Naive thymus-derived CD4-positive, alpha-beta T cell (primary cell): Measurements from ENCODE around the gene SYNC. TPM values are rescaled to one million over a fixed set of nuclear protein-coding genes. Genes with fewer than 3 reads are reported as not detected.
"Not testable (repeated sequence)": the region's sequence is repeated elsewhere in the genome, so short reads cannot be mapped to it uniquely, and the experiment has no call there.

Experiments
- ATAC-seq: fragments of 150-1000 bp; cut with Tn5 transposase; 2 replicates; pipeline ENCODE4 v1.10.0; 2021; ENCODE audit warnings: mild to moderate bottlenecking, moderate library complexity
- CTCF ChIA-PET: fragments of 350-600 bp; sonication (Branson Sonifier 250); formaldehyde crosslinking; loops from one replicate; lab custom pipeline; 2021; ENCODE audit warnings: antibody characterized with exemption; lab: Charles Lee
- POLR2A ChIA-PET: fragments of 350-600 bp; sonication (Branson Sonifier 250); formaldehyde crosslinking; loops from one replicate; lab custom pipeline; 2021; ENCODE audit warnings: antibody characterized with exemption, inconsistent platforms; lab: Charles Lee
- DNase-seq, 9 donors: peaks; one replicate each; pipeline versions ENCODE4 v3.0.0 to v3.0.0-alpha.2; 2020 to 2022; ENCODE audit warnings: mixed read lengths in 1 of 9
- H3K27ac ChIP-seq: one replicate; pipeline ENCODE4 v1.7.0; 2013; ENCODE audit warnings: mild to moderate bottlenecking, low read depth, low read length, moderate library complexity
- H3K27me3 ChIP-seq, 2 donors: one replicate each; pipeline ENCODE4 v1.7.0; 2013; ENCODE audit warnings: low read length in 2 of 2, mild to moderate bottlenecking in 2 of 2, moderate library complexity in 2 of 2; ENCODE audit not compliant: control insufficient read depth in 2 of 2, insufficient read depth in 2 of 2
- H3K36me3 ChIP-seq, 3 experiments: 1 replicate in 2 of 3; 2 replicates in 1 of 3; pipeline ENCODE4 v1.7.0; 2013; ENCODE audit warnings: low read length in 3 of 3, mild to moderate bottlenecking in 3 of 3, moderate library complexity in 1 of 3; ENCODE audit not compliant: insufficient read depth in 3 of 3, control insufficient read depth in 2 of 3
- H3K4me1 ChIP-seq, 2 donors: one replicate each; pipeline ENCODE4 v1.7.0; 2013; ENCODE audit warnings: low read length in 2 of 2, mild to moderate bottlenecking in 2 of 2, moderate library complexity in 1 of 2; ENCODE audit not compliant: control insufficient read depth in 2 of 2, insufficient read depth in 2 of 2
- H3K4me3 ChIP-seq: 2 replicates; pipeline ENCODE4 v1.7.0; 2013; ENCODE audit warnings: mild to moderate bottlenecking, low read length
- H3K9me3 ChIP-seq, 3 experiments: 1 replicate in 2 of 3; 2 replicates in 1 of 3; pipeline ENCODE4 v1.7.0; 2013; ENCODE audit warnings: low read length in 3 of 3; ENCODE audit not compliant: control insufficient read depth in 2 of 3
- H3K27ac Mint-ChIP-seq, 9 donors: one replicate each; pipeline ENCODE4 v1.8.0; 2020 to 2022; ENCODE audit warnings: mixed read lengths in 9 of 9, mild to moderate bottlenecking in 8 of 9, moderate library complexity in 5 of 9, inconsistent platforms in 2 of 9
- H3K27me3 Mint-ChIP-seq, 5 donors: one replicate each; pipeline ENCODE4 v1.8.0; 2021 to 2022; ENCODE audit warnings: mixed read lengths in 5 of 5, mild to moderate bottlenecking in 1 of 5
- H3K36me3 Mint-ChIP-seq, 5 donors: one replicate each; pipeline ENCODE4 v1.8.0; 2020 to 2022; ENCODE audit warnings: mixed read lengths in 5 of 5, mild to moderate bottlenecking in 3 of 5, inconsistent platforms in 1 of 5
- H3K4me1 Mint-ChIP-seq, 7 donors: one replicate each; pipeline ENCODE4 v1.8.0; 2020 to 2022; ENCODE audit warnings: mixed read lengths in 7 of 7, mild to moderate bottlenecking in 3 of 7, inconsistent platforms in 1 of 7
- H3K4me3 Mint-ChIP-seq, 10 donors: one replicate each; pipeline ENCODE4 v1.8.0; 2020 to 2022; ENCODE audit warnings: mild to moderate bottlenecking in 10 of 10, mixed read lengths in 10 of 10, moderate library complexity in 6 of 10, inconsistent platforms in 2 of 10
- H3K9me3 Mint-ChIP-seq, 11 donors: one replicate each; pipeline ENCODE4 v1.8.0; 2020 to 2022; ENCODE audit warnings: mixed read lengths in 11 of 11, mild to moderate bottlenecking in 4 of 11, inconsistent platforms in 1 of 11, moderate library complexity in 1 of 11
- intact Hi-C, 2 donors: fragments of 100-400 bp; cut with micrococcal nuclease; formaldehyde crosslinking; loops; one replicate each; pipeline ENCODE4 v1.15.1; 2023
- polyA plus RNA-seq, 2 donors: library from polyadenylated mRNA; unstranded; fragments of 300-500 nt; fragmentation: Illumina TruSeq; gene quantifications; one replicate each; pipeline ENCODE4 v1.2.3, GENCODE V29; 2021
- total RNA-seq, 6 experiments: library from RNA in 5 of 6; stranded (reverse) in 5 of 6; gene quantifications; 1 replicate in 5 of 6; 2 replicates in 1 of 6; pipeline ENCODE4 v1.2.3 and lab custom pipeline; 2021 to 2026

SYNC gene
- total and polyA plus RNA-seq, 7 experiments from 2014 or later = not detected

DNA sequence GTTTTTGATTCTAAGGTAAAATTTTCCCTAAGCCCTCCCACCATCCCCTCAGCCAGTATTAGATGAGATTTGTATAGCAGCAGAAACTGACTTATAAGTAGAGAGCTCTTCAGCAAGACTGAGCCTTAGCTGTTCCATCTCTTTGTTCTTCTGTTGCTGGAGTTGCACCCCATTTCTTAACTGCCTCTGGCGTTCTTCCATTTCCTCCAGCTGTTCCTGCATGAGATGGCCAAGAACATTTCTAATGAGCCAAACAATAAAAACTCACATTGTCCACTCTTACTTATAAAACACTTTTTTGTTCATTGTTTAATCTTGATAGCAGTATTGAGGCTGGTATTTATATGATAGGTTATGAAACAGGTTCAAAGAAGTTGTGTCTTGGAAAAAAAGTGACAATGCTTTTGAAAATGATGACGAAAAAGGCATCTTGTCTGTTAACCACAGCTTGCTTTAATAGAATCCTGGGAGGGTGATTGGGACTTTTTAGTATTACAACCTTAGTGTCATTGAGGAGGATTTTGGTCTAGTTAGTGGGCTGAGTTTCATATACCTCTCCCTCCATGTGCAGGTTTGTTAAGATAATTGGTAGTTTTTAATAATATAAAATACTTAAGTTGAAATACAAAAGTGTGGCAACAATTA lies 18.3 kb downstream of the SYNC start:
- ATAC-seq (no peak), DNase-seq (no peak)
- ChIA-PET POLR2A (no interaction called here), CTCF (no interaction called here)
- Histone ChIP-seq H3K36me3 (peaks cover 6 to 43% (median 9%) of the 10 kb centered on the region in 3 experiments), H3K9me3 (no peaks in the 10 kb centered on the region), H3K4me3 (no peak overlapping the region), H3K4me1 (no peaks in the 10 kb centered on the region), H3K27ac (no peak overlapping the region), H3K27me3 (no peaks in the 10 kb centered on the region)
- intact Hi-C loops = no loop called here
- H3K27me3 Mint-ChIP-seq = no peaks in the 10 kb centered on the region
- peak overlapping the region in 5 of 9 donors; percentile 5 to 71 (median 37) for H3K27ac Mint-ChIP-seq
- no peaks in the 10 kb centered on the region for H3K4me1 Mint-ChIP-seq
- H3K4me3 Mint-ChIP-seq = no peak overlapping the region
- peaks cover 0 to 2% (median 0%) of the 10 kb centered on the region in 11 donors for H3K9me3 Mint-ChIP-seq
- peaks cover 0 to 43% (median 23%) of the 10 kb centered on the region in 5 donors for H3K36me3 Mint-ChIP-seq

- Mint-ChIP-seq H3K36me3 (peaks cover 0 to 43% (median 23%) of the 10 kb centered on the region in 5 donors), H3K4me1 (no peaks in the 10 kb centered on the region), H3K9me3 (peaks cover 0 to 2% (median 0%) of the 10 kb centered on the region in 11 donors), H3K4me3 (no peak overlapping the region), H3K27me3 (no peaks in the 10 kb centered on the region), H3K27ac (peak overlapping the region in 1 of 9 donors; percentile 22)
- no peak for DNase-seq
- Histone ChIP-seq H3K4me3 (no peak overlapping the region), H3K4me1 (no peaks in the 10 kb centered on the region), H3K36me3 (peaks cover 6 to 46% (median 9%) of the 10 kb centered on the region in 3 experiments), H3K27me3 (no peaks in the 10 kb centered on the region), H3K9me3 (no peaks in the 10 kb centered on the region), H3K27ac (no peak overlapping the region)
- no peak for ATAC-seq
- intact Hi-C loops = no loop called here
- ChIA-PET CTCF (no interaction called here), POLR2A (no interaction called here)
Measured at GRCh38 chr1:32683397-32683796, 19.2 kb downstream of the SYNC start.

DNA sequence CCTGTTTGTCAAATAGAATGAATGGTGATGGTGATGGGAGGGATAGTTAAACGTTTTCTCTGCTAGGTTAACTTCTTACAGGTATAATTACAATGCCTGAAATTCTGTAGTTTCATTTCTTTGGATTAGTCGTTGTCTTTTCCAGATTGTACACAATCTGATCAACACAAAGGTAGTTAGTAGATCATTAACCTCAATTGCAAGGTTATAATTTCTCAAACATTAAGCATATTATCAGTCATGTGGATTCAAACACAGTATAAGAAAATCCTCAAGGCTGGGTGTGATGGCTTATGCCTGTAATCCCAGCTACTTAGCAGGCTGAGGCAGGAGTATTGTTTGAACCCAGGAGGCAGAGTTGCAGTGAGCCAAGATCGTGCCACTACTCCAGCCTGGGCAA lies 20.6 kb downstream of the SYNC start:
- Mint-ChIP-seq H3K36me3 (peaks cover 0 to 50% (median 28%) of the 10 kb centered on the region in 5 donors), H3K4me1 (peaks cover 0 to 5% (median 0%) of the 10 kb centered on the region in 7 donors), H3K27me3 (no peaks in the 10 kb centered on the region), H3K27ac (no peak overlapping the region), H3K4me3 (no peak overlapping the region), H3K9me3 (peaks cover 0 to 2% (median 0%) of the 10 kb centered on the region in 11 donors)
- ATAC-seq (no peak), DNase-seq (no peak)
- H3K27ac ChIP-seq = no peak overlapping the region
- peaks cover 9 to 58% (median 17%) of the 10 kb centered on the region in 3 experiments for H3K36me3 ChIP-seq
- H3K4me3 ChIP-seq = no peak overlapping the region
- POLR2A ChIA-PET = no interaction called here
- intact Hi-C loops = no loop called here
- H3K9me3 ChIP-seq = no peaks in the 10 kb centered on the region
- H3K4me1 ChIP-seq = no peaks in the 10 kb centered on the region
- CTCF ChIA-PET = no interaction called here
- H3K27me3 ChIP-seq = no peaks in the 10 kb centered on the region

DNA sequence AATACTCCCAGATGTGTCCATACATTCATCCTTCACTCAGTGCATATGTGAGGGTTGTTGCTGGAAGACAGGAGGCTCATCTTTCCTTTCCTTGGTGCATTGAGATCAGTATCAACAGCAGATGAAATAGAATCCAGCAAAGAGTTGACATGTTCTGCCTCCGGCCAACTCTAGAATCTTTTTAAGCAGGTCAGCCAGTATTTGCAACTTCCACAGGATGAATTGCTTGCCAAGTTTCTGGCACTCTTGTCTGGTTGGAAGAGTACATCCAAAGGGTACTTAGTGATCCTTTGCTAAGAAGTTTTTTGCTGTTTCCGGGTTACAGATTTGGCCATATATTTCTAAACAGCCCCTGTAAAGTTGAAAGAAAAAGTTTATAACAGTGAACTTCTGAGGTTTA lies 21.1 kb downstream of the SYNC start:
- no peaks in the 10 kb centered on the region for H3K27me3 Mint-ChIP-seq
- H3K9me3 Mint-ChIP-seq = peaks cover 0 to 2% (median 0%) of the 10 kb centered on the region in 11 donors
- H3K36me3 Mint-ChIP-seq = peaks cover 0 to 48% (median 28%) of the 10 kb centered on the region in 5 donors
- H3K4me1 Mint-ChIP-seq = peaks cover 0 to 5% (median 0%) of the 10 kb centered on the region in 7 donors
- no peaks in the 10 kb centered on the region for H3K4me1 ChIP-seq
- H3K27ac ChIP-seq = no peak overlapping the region
- H3K36me3 ChIP-seq = peaks cover 9 to 62% (median 17%) of the 10 kb centered on the region in 3 experiments
- no peak overlapping the region for H3K4me3 Mint-ChIP-seq
- H3K27me3 ChIP-seq = no peaks in the 10 kb centered on the region
- H3K4me3 ChIP-seq = no peak overlapping the region
- intact Hi-C loops = no loop called here
- ATAC-seq (no peak), DNase-seq (no peak)
- no peaks in the 10 kb centered on the region for H3K9me3 ChIP-seq
- peak overlapping the region in 2 of 9 donors; percentile 1 to 23 for H3K27ac Mint-ChIP-seq
- POLR2A ChIA-PET = no interaction called here
- CTCF ChIA-PET = no interaction called here

GRCh38 chr1:32680642-32681041 lies 21.9 kb downstream of the SYNC start:
- POLR2A ChIA-PET = interaction anchor here (0.6 kb wide), 1 partner anchor 30 kb away, joined by 3 read pairs; the partner anchor contains the start of gene RBBP4
- CTCF ChIA-PET = no interaction called here
- H3K9me3 ChIP-seq = no peaks in the 10 kb centered on the region

DNA sequence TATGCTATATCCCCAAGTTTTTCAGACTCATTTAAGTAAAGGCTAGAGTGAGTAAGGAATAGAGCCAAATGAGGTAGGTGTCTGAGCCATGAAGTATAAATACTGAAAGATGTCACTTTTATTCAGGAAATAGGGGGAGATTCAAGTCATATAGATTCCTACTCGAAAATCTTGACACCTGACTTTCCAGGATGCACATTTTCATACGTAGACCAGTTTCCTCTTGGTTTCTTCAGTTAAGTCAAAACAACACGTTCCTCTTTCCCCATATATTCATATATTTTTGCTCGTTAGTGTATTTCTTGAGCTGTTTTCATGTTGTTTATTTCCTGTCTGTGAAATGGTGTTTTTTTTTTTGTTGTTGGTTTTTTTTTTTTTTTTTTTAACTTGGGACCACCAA lies 22.6 kb downstream of the SYNC start:
- CTCF ChIA-PET, ATAC-seq, H3K4me3 Mint-ChIP-seq, intact Hi-C loops, H3K9me3 Mint-ChIP-seq, H3K9me3 ChIP-seq, H3K27me3 Mint-ChIP-seq, H3K27me3 ChIP-seq, H3K4me1 Mint-ChIP-seq, H3K27ac ChIP-seq, H3K4me3 ChIP-seq, H3K4me1 ChIP-seq, DNase-seq: not testable (repeated sequence)
- H3K36me3 Mint-ChIP-seq = peaks cover 0 to 43% (median 26%) of the 10 kb centered on the region in 5 donors
- H3K36me3 ChIP-seq = peaks cover 9 to 61% (median 17%) of the 10 kb centered on the region in 3 experiments
- H3K27ac Mint-ChIP-seq = peak overlapping the region in 1 of 9 donors; percentile 15
- POLR2A ChIA-PET = interaction anchor here (0.6 kb wide), 2 partner anchors 29 to 488 kb away, joined by 3 read pairs; partner anchors contain the start of gene RBBP4

More at GRCh38 chr1:32680642-32681041, 21.9 kb downstream of the SYNC start:
- H3K4me1 Mint-ChIP-seq = peaks cover 0 to 5% (median 0%) of the 10 kb centered on the region in 7 donors
- DNase-seq (no peak), ATAC-seq (no peak)
- intact Hi-C loops = no loop called here
- H3K9me3 Mint-ChIP-seq = no peaks in the 10 kb centered on the region
- no peak overlapping the region for H3K27ac Mint-ChIP-seq
- Histone ChIP-seq H3K27me3 (no peaks in the 10 kb centered on the region), H3K27ac (no peak overlapping the region), H3K4me1 (no peaks in the 10 kb centered on the region), H3K4me3 (no peak overlapping the region), H3K36me3 (peaks cover 9 to 61% (median 17%) of the 10 kb centered on the region in 3 experiments)
- no peaks in the 10 kb centered on the region for H3K27me3 Mint-ChIP-seq
- no peak overlapping the region for H3K4me3 Mint-ChIP-seq
- H3K36me3 Mint-ChIP-seq = peaks cover 0 to 45% (median 27%) of the 10 kb centered on the region in 5 donors
